ENCODE data around the gene CST8. TPM values are rescaled to one million over a fixed set of nuclear protein-coding genes. Genes with fewer than 3 reads are reported as not detected.

The CST8 gene
- polyA plus RNA-seq, 1 of the 3 experiments (the other 2 are of a cell fraction), result not detected

GRCh38 chr20:23541776-23542175 is 50.9 kb downstream of the CST8 start:
- no peaks in the 10 kb centered on the region for H3K9me2 ChIP-seq
- no peaks in the 10 kb centered on the region for H3K36me3 ChIP-seq (replicated peaks in 1 of 2; ENCODE audit: control insufficient read depth in 1 of 2, insufficient read depth in 2 of 2, low read length in 1 of 2)
- H3K4me2 ChIP-seq, result no peak overlapping the region
- DNase-seq, result no peak
- POLR2A ChIA-PET, result no interaction called here
- no peak overlapping the region for H3K9ac ChIP-seq
- no peak overlapping the region for H3K27ac ChIP-seq (ENCODE audit: low read depth in 2 of 2, low read length in 1 of 2)
- H3K4me1 ChIP-seq (ENCODE audit: control insufficient read depth in 1 of 2, insufficient read depth in 2 of 2, low read depth in 1 of 2, low read length in 1 of 2), result no peaks in the 10 kb centered on the region
- H3K79me2 ChIP-seq (ENCODE audit: insufficient read depth), result no peaks in the 10 kb centered on the region
- no peaks in the 10 kb centered on the region for H4K20me1 ChIP-seq (ENCODE audit: insufficient read depth)
- TF ChIP-seq TCF12 (IDR thresholded peaks at IDR 0.05), result no peak
- TF ChIP-seq FOXM1 (IDR thresholded peaks at IDR 0.05; ENCODE audit: low read depth), result no peak
- TF ChIP-seq NRF1 (IDR thresholded peaks at IDR 0.05; ENCODE audit: low read depth, low read length), result no peak
- TF ChIP-seq CTCF (IDR thresholded peaks at IDR 0.05), result no peak
- TF ChIP-seq, protein P1, sequence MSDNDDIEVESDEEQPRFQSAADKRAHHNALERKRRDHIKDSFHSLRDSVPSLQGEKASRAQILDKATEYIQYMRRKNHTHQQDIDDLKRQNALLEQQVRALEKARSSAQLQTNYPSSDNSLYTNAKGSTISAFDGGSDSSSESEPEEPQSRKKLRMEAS (IDR thresholded peaks at IDR 0.05; ENCODE audit: low read depth), result no peak
- no peaks in the 10 kb centered on the region for H3K27me3 ChIP-seq (ENCODE audit: insufficient read depth)
- no peaks in the 10 kb centered on the region for H3K9me3 ChIP-seq
- H3K4me3 ChIP-seq (ENCODE audit: low read depth in 2 of 2, low read length in 1 of 2), result no peak overlapping the region
- H3F3A ChIP-seq (replicated peaks; ENCODE audit: insufficient read depth), result no peaks in the 10 kb centered on the region
- H2AFZ ChIP-seq (ENCODE audit: low read depth), result no peak overlapping the region
- CTCF ChIA-PET, result interaction anchor here (1.0 kb wide), 1 partner anchor 86 kb away, joined by 3 read pairs; no protein-coding TSS in a partner anchor
- WGBS (ENCODE audit: low lambda C conversion rate), result 6% methylated on average over 2 of the region's 2 CpGs

DNA sequence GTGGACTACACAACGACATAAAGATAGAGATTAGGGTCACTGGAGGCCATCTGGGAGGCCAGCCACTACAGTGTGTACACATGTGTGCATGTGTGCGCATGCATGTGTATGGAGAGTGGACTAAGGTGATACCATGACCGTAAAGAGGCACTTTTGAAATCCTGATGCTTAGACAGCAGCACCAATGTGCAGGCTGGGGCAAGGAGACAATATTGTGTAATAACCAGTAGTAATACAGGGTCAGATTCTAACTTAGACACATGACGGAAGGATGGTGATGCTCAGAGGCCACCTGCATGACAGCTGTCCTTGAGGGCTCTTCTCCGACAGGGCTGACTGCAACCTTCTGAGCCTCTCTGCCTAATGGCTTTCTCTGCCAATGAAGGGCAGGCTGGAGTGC is 51.9 kb downstream of the CST8 start:
- no peak overlapping the region for H3K4me3 ChIP-seq (ENCODE audit: low read depth in 2 of 2, low read length in 1 of 2)
- H3K9me2 ChIP-seq, result no peaks in the 10 kb centered on the region
- H3K79me2 ChIP-seq (ENCODE audit: insufficient read depth), result no peaks in the 10 kb centered on the region
- H2AFZ ChIP-seq (ENCODE audit: low read depth), result no peak overlapping the region
- H3K9ac ChIP-seq, result no peak overlapping the region
- H3K36me3 ChIP-seq (replicated peaks in 1 of 2; ENCODE audit: control insufficient read depth in 1 of 2, insufficient read depth in 2 of 2, low read length in 1 of 2), result no peaks in the 10 kb centered on the region
- no peaks in the 10 kb centered on the region for H3K9me3 ChIP-seq
- no peaks in the 10 kb centered on the region for H4K20me1 ChIP-seq (ENCODE audit: insufficient read depth)
- no peak overlapping the region for H3K4me2 ChIP-seq
- H3F3A ChIP-seq (replicated peaks; ENCODE audit: insufficient read depth), result no peaks in the 10 kb centered on the region
- no peaks in the 10 kb centered on the region for H3K27me3 ChIP-seq (ENCODE audit: insufficient read depth)
- DNase-seq, result no peak
- H3K27ac ChIP-seq (ENCODE audit: low read depth in 2 of 2, low read length in 1 of 2), result no peak overlapping the region
- TF ChIP-seq TCF12 (IDR thresholded peaks at IDR 0.05), result no peak
- TF ChIP-seq, protein P2, sequence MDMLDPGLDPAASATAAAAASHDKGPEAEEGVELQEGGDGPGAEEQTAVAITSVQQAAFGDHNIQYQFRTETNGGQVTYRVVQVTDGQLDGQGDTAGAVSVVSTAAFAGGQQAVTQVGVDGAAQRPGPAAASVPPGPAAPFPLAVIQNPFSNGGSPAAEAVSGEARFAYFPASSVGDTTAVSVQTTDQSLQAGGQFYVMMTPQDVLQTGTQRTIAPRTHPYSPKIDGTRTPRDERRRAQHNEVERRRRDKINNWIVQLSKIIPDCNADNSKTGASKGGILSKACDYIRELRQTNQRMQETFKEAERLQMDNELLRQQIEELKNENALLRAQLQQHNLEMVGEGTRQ (IDR thresholded peaks at IDR 0.05; ENCODE audit: borderline replicate concordance, low read depth, low read length), result no peak
- no peak for TF ChIP-seq SMC3 (IDR thresholded peaks at IDR 0.05; ENCODE audit: low read depth, low read length)
- no peak for TF ChIP-seq JUND (IDR thresholded peaks at IDR 0.05)
- TF ChIP-seq POLR2AphosphoS5 (IDR thresholded peaks at IDR 0.05; ENCODE audit: low read depth, low read length), result no peak
- TF ChIP-seq FOSL2 (IDR thresholded peaks at IDR 0.05; ENCODE audit: borderline replicate concordance, low read depth), result no peak
- TF ChIP-seq SIN3A (IDR thresholded peaks at IDR 0.05; ENCODE audit: borderline replicate concordance, low read depth, low read length), result no peak
- TF ChIP-seq USF1 (IDR thresholded peaks at IDR 0.05; ENCODE audit: borderline replicate concordance, low read depth), result no peak
- 12% methylated on average over 5 of the region's 5 CpGs for WGBS (ENCODE audit: low lambda C conversion rate)
- ChIA-PET CTCF (interaction anchor here (1.0 kb wide), 1 partner anchor 85 kb away, joined by 3 read pairs; no protein-coding TSS in a partner anchor), POLR2A (no interaction called here)
- H3K4me1 ChIP-seq (ENCODE audit: control insufficient read depth in 1 of 2, insufficient read depth in 2 of 2, low read depth in 1 of 2, low read length in 1 of 2), result no peaks in the 10 kb centered on the region

Data from SK-N-SH (cell line).